GM13976 (cell line): ENCODE measurements around the gene ASF1B.

Source experiments
- DNase-seq: peaks from one replicate; pipeline ENCODE4 v3.0.0; 2012; ENCODE audit warnings: low spot score
- CTCF ChIP-seq: IDR thresholded peaks from 2 replicates; pipeline ENCODE4 v1.5.1; 2012; ENCODE audit warnings: borderline replicate concordance, mild to moderate bottlenecking; ENCODE audit not compliant: insufficient read depth; ENCODE audit errors: extremely low read depth, missing control alignments, control extremely low read depth
- in situ Hi-C: fragments of 300-500 bp; cut with MboI; formaldehyde crosslinking; loops from one replicate; pipeline ENCODE4 v1.12.0; 2022; ENCODE audit warnings: low sequenced_read_pairs, mixed read lengths, inconsistent platforms; ENCODE audit not compliant: unreplicated experiment

ASF1B gene

GRCh38 chr19:14152713-14153112 is 16.3 kb upstream of the ASF1B start:
- TF ChIP-seq CTCF = no peak
- in situ Hi-C loops = no loop called here
- DNase-seq = no peak

- in situ Hi-C loops = no loop called here
- no peak for DNase-seq
- TF ChIP-seq CTCF = no peak
These were observed 14.6 kb upstream of the ASF1B start for GRCh38 chr19:14150770-14151661.

GRCh38 chr19:14150041-14150769 is 13.8 kb upstream of the ASF1B start:
- no peak for DNase-seq

GRCh38 chr19:14149509-14149994 is 13.2 kb upstream of the ASF1B start:
- no peak for DNase-seq
- in situ Hi-C loops = no loop called here
- TF ChIP-seq CTCF = no peak

More at GRCh38 chr19:14150041-14150769, 13.8 kb upstream of the ASF1B start:
- in situ Hi-C loops = no loop called here
- no peak for TF ChIP-seq CTCF

- no peak for DNase-seq
- in situ Hi-C loops = no loop called here
- TF ChIP-seq CTCF = no peak
These were observed 12.5 kb upstream of the ASF1B start for GRCh38 chr19:14148751-14149410.
